Type B pancreatic cell (in vitro differentiated cells): ENCODE results near the gene ARMC5. TPM values are rescaled to one million over a fixed set of nuclear protein-coding genes. Genes with fewer than 3 reads are reported as not detected.

Experiments
- DNase-seq: peaks from one replicate; pipeline ENCODE4 v3.0.0; 2021; ENCODE audit warnings: mixed read lengths; ENCODE audit not compliant: unreplicated experiment; ENCODE audit errors: extremely low spot score
- H3K27ac Mint-ChIP-seq: 2 replicates; pipeline ENCODE4 v1.8.0; 2021; ENCODE audit warnings: mild to moderate bottlenecking, mixed read lengths
- H3K27me3 Mint-ChIP-seq: 2 replicates; pipeline ENCODE4 v1.8.0; 2021; ENCODE audit warnings: mixed read lengths
- H3K36me3 Mint-ChIP-seq: 2 replicates; pipeline ENCODE4 v1.8.0; 2021; ENCODE audit warnings: mixed read lengths
- H3K4me1 Mint-ChIP-seq: one replicate; pipeline ENCODE4 v1.8.0; 2021; ENCODE audit warnings: mixed read lengths; ENCODE audit not compliant: unreplicated experiment
- H3K4me3 Mint-ChIP-seq: 2 replicates; pipeline ENCODE4 v1.8.0; 2021; ENCODE audit warnings: mild to moderate bottlenecking, mixed read lengths
- H3K9me3 Mint-ChIP-seq: 2 replicates; pipeline ENCODE4 v1.8.0; 2021; ENCODE audit warnings: mixed read lengths
- total RNA-seq: library from RNA; stranded (reverse); gene quantifications from 2 replicates; pipeline ENCODE4 v1.2.1, GENCODE V29; 2021; ENCODE audit warnings: low replicate concordance
- TF ChIP-seq, protein P1 (sequence below): fragments of 200-600 bp; sonication (generic); conservative IDR thresholded peaks from 2 replicates; pipeline ENCODE4 v1.5.0; 2021; ENCODE audit warnings: antibody characterized with exemption, mild to moderate bottlenecking

Gene ARMC5
- total RNA-seq, 1 donor from 2014 or later = 11.1 TPM

DNA sequence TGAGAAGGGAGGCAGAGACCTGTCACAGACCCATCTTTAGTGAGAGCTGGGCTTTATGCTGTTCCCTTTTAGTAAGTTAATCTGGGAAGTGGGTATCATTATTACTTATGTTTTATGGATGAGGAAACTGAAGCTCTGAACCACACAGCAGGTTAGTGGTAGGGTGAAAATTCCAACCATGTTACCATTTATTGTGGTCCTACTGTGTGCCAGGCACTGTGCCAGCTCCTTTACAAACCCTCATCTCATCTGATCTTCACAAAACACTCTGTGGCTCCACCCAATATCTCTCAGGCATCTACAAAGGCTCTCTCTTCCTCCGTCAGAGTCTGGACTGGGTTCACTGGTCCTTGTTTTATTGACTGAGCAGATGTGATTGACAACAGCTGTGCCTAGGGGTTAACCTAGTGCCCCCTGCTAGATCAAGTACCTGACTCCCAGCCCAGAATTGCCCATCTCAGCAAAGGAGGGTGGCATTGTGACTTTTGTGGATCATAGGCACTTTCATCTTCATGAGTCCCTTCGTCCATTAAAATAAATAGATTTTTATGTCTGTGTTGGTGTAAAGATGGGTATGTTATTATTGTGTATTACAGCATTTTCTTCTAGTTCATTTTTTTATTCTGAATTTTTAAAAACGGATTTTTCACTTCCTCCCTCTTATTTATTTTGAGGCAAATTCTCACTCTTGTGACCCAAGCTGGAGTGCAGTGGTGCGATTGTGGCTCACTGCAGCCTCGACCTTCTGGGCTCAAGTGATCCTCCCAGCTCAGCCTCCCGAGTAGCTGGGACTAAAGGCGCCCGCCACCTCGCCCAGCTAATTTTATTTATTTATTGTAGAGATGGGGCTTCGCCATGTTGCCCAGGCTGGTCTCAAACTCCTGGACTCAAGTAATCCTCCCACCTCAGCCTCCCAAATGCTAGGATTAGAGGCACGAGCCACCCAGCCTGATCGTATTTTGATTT is 15.8 kb downstream of the ARMC5 start:
- Mint-ChIP-seq H3K27ac (no peak overlapping the region), H3K9me3 (no peaks in the 10 kb centered on the region), H3K4me3 (no peak overlapping the region), H3K4me1 (peaks cover 15% of the 10 kb centered on the region), H3K36me3 (peaks cover 5% of the 10 kb centered on the region), H3K27me3 (peaks cover 51% of the 10 kb centered on the region)
- TF ChIP-seq, protein P1, sequence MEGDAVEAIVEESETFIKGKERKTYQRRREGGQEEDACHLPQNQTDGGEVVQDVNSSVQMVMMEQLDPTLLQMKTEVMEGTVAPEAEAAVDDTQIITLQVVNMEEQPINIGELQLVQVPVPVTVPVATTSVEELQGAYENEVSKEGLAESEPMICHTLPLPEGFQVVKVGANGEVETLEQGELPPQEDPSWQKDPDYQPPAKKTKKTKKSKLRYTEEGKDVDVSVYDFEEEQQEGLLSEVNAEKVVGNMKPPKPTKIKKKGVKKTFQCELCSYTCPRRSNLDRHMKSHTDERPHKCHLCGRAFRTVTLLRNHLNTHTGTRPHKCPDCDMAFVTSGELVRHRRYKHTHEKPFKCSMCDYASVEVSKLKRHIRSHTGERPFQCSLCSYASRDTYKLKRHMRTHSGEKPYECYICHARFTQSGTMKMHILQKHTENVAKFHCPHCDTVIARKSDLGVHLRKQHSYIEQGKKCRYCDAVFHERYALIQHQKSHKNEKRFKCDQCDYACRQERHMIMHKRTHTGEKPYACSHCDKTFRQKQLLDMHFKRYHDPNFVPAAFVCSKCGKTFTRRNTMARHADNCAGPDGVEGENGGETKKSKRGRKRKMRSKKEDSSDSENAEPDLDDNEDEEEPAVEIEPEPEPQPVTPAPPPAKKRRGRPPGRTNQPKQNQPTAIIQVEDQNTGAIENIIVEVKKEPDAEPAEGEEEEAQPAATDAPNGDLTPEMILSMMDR = no peak
- DNase-seq = no peak

DNA sequence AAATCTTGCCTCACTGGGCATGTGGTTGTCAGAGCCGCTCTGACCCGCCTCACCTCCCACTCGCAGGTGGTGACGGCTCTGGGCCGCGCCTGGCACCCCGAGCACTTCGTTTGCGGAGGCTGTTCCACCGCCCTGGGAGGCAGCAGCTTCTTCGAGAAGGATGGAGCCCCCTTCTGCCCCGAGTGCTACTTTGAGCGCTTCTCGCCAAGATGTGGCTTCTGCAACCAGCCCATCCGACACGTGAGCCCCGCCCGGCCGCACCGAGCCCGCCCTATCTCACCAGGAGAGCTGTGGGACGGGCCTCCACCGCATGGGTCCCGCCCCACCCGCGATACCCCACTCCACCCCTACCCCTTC is 16.6 kb downstream of the ARMC5 start:
- Mint-ChIP-seq H3K4me1 (peaks cover 15% of the 10 kb centered on the region), H3K27me3 (peaks cover 57% of the 10 kb centered on the region), H3K27ac (peak overlapping the region; percentile 36), H3K4me3 (peak overlapping the region; percentile 83), H3K36me3 (peaks cover 5% of the 10 kb centered on the region), H3K9me3 (no peaks in the 10 kb centered on the region)
- DNase-seq = no peak
- TF ChIP-seq, protein P1 = no peak

DNA sequence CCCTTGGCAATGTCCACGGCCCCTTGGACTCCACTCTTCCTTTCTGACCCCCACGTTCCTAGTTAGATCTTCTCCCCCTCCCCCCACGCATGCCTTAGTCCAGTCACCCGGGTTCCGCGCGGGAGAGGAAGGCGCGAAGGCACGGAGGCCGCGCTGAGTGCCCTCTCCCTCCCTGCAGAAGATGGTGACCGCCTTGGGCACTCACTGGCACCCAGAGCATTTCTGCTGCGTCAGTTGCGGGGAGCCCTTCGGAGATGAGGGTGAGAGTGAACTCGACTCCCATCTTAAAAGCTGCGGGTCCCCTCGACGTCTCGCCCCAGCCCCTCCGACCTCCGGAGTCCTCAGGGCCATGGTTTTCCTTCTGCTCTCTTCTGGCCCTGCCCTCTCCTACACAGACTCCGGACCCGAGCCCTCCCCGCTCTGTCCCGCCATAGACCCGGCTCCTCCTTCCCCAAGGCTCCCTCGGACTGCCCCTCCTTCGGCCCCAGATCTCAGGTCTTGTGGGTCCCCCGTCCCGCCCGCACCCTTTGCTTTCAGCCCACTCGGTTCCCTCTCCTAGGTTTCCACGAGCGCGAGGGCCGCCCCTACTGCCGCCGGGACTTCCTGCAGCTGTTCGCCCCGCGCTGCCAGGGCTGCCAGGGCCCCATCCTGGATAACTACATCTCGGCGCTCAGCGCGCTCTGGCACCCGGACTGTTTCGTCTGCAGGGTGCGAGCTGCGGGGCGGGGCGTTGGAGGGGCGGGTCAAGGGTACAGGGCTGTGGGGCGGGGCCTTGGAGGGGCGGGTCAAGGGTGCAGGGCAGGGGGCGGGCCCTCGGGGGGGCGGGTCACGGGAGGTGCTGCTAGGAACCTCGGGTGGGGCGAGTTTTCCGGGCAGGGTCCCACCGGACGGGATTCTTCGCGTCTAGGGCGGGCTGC is 17.3 kb downstream of the ARMC5 start:
- Mint-ChIP-seq H3K36me3 (peaks cover 5% of the 10 kb centered on the region), H3K4me3 (peak overlapping the region; percentile 86), H3K9me3 (no peaks in the 10 kb centered on the region), H3K4me1 (peaks cover 8% of the 10 kb centered on the region), H3K27me3 (peaks cover 53% of the 10 kb centered on the region), H3K27ac (peak overlapping the region; percentile 36)
- DNase-seq = no peak
- TF ChIP-seq, protein P1 = no peak

DNA sequence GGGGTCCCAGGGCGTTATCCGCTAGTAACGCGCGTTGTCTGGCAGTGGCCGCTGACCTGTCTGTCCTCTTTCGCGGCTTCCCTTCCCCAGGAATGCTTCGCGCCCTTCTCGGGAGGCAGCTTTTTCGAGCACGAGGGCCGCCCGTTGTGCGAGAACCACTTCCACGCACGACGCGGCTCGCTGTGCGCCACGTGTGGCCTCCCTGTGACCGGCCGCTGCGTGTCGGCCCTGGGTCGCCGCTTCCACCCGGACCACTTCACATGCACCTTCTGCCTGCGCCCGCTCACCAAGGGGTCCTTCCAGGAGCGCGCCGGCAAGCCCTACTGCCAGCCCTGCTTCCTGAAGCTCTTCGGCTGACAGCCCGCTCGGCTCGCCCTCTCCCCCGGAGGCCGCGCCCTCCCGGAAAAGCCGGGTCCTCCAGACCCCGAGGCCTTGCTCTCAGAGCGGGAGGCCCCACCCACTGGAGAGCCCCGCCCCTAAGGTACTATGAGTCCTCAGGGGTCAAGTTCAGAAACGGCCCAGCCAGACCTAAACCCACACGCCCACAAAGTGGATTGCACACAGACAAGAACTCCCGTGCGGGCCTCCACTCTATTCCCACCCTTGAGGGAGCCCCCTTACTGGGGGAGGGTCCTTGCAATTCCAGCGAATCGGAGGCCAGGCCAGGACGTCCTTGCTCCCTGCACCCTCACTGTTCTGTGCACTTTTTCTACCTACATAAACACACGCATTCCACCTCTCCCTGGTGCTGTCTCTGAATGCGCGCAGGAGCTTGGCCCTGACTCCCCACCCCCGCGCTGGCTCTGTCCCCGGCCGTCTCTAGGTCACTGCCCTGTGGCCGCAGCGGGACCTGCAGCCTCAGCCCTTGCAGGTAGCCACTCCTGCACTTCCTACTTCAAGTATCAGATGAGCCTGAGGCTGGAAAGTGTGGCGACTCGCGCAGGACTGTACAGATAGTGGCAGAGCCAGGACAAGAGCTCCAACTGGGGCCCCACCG is 18.2 kb downstream of the ARMC5 start:
- Mint-ChIP-seq H3K9me3 (no peaks in the 10 kb centered on the region), H3K4me3 (peak overlapping the region; percentile 86), H3K36me3 (peaks cover 5% of the 10 kb centered on the region), H3K4me1 (peaks cover 5% of the 10 kb centered on the region), H3K27ac (peak overlapping the region; percentile 66), H3K27me3 (peaks cover 58% of the 10 kb centered on the region)
- TF ChIP-seq, protein P1 = peak; percentile 52
- DNase-seq = no peak

DNA sequence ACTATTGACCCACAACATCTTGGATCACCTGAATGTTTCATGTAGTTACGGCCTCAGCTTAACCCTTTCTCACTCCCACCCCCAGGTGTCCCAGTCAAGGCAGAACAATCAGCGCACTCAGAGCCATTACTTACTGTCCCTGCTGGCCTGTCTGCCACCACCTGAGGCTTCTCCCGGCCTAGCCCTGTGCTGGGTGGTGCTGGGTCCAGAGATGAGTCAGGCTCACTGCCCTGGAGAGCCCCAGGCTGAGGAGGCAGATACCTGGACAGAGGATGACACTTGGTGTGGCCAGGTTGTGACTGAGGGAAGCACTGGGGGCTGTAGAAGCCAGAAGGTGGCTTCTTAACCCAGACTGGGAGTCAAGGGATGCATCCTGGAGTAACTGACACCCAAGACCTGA is 19.7 kb downstream of the ARMC5 start:
- no peak for DNase-seq
- Mint-ChIP-seq H3K4me3 (peak overlapping the region; percentile 9), H3K27ac (no peak overlapping the region), H3K27me3 (peaks cover 56% of the 10 kb centered on the region), H3K36me3 (no peaks in the 10 kb centered on the region), H3K4me1 (no peaks in the 10 kb centered on the region), H3K9me3 (no peaks in the 10 kb centered on the region)
- TF ChIP-seq, protein P1 = no peak
